GM18508 (cell line): ENCODE results near the gene TMEM41B.
"Not testable (repeated sequence)": the region's sequence is repeated elsewhere in the genome, so short reads cannot be mapped to it uniquely, and the experiment has no call there.

Experiments
- ATAC-seq: cut with Tn5 transposase; IDR thresholded peaks from one replicate; pipeline ENCODE4 v1.9.1; 2021; ENCODE audit warnings: moderate number of reproducible peaks; ENCODE audit not compliant: insufficient read depth, unreplicated experiment

TMEM41B gene

GRCh38 chr11:9263840-9264315 lies 50.5 kb downstream of the TMEM41B start:
- peak; percentile 69 for ATAC-seq

DNA sequence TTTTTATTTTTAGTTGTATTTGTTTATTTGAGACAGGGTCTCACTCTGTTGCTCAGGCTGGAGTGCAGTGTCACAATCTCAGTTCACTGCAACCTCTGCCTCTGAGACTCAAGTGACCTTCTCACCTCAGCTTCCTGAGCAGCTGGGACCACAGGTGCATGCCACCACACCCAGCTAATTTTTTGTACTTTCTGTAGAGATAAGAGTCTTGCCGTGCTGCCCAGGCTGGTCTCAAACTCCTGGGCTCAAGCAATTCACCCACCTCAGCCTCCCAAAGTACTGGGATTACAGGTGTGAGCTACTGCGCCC lies 53.6 kb downstream of the TMEM41B start:
- not testable (repeated sequence) for ATAC-seq

GRCh38 chr11:9259981-9260837 lies 54.2 kb downstream of the TMEM41B start:
- ATAC-seq: no peak

GRCh38 chr11:9258279-9258678 lies 56.1 kb downstream of the TMEM41B start:
- not testable (repeated sequence) for ATAC-seq

- ATAC-seq: no peak
Measured at GRCh38 chr11:9254416-9254815, 60.0 kb downstream of the TMEM41B start.

- no peak for ATAC-seq
Measured at GRCh38 chr11:9253086-9253485, 61.3 kb downstream of the TMEM41B start.

GRCh38 chr11:9251311-9251710 lies 63.1 kb downstream of the TMEM41B start:
- no peak for ATAC-seq

DNA sequence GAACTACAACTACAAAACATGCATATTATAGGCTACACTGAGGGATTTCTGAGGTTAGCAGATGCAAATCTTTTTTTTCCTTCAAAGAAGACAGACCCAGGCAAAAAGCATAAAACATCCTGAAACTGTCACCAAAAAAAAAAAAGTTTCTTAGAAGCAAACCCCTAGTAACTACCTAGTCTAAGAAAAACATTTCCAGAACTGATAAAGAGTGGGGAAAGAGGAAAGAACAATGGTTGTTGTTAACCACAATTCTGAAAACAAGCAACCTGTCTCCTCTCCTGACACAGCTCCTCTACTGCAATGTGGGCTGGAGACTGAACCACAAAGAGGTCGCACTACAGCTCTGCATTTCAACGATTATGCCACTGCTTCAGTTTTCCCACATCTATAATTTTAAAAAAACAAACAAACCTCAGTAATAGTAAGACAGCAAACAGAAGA lies 64.2 kb downstream of the TMEM41B start:
- peak; percentile 47 for ATAC-seq

DNA sequence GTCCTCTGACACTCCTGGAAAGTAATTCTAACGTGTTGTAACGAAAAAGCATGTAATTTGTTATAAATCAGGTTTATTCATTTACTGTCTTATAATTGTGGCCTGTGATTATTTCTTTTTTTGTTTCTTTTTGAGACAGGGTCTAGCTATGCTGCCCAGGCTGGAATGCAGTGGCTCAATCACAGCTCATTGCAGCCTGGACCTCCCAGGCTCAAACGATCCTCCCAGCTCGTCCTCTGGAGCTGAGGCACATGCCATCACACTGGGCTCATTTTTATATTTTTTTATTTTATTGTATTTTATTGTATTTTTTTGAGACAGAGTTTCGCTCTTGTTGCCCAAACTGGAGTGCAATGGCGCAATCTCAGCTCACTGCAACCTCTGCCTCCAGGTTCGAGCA lies 65.1 kb downstream of the TMEM41B start:
- ATAC-seq: no peak

DNA sequence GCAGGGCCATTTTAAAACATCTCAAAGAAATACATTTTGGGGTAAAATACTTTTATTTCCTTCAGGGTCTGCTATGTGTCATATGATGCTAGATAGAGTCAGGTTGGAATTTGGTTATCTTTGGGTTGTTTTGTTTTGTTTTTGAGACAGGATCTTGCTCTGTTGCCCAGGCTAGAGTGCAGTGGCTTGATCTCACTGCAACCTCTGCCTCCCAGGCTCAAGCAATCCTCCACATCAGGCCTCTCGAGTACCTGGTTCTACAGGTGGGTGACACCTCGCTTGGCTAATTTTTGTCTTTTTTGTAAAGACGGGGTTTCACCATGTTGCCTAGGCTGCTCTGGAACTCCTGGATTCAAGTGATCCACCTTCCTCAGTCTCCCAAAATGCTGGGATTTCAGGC lies 66.5 kb downstream of the TMEM41B start:
- no peak for ATAC-seq

DNA sequence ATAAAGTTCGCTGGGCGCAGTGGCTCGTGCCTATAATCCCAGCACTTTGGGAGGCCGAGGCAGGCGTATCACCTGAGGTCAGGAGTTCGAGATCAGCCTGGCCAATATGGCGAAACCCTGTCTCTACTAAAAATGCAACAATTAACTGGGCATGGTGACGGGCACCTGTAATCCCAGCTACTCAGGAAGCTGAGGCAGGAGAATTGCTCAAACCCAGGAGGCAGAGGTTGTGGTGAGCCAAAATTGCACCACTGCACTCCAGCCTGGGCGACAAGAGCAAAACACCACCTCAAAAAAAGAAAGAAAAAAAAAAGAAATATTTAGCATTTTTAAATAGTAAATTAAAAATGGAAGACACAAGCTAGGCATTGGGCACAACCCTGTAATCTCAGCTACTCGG lies 78.2 kb downstream of the TMEM41B start:
- ATAC-seq: not testable (repeated sequence)

GRCh38 chr11:9232482-9232881 lies 81.9 kb downstream of the TMEM41B start:
- ATAC-seq: no peak

GRCh38 chr11:9231848-9232177 lies 82.6 kb downstream of the TMEM41B start:
- ATAC-seq: no peak
